ENCODE measurements around the gene GLYATL1B.
"Not testable (repeated sequence)": the region's sequence is repeated elsewhere in the genome, so short reads cannot be mapped to it uniquely, and the experiment has no call there.

GLYATL1B gene

DNA sequence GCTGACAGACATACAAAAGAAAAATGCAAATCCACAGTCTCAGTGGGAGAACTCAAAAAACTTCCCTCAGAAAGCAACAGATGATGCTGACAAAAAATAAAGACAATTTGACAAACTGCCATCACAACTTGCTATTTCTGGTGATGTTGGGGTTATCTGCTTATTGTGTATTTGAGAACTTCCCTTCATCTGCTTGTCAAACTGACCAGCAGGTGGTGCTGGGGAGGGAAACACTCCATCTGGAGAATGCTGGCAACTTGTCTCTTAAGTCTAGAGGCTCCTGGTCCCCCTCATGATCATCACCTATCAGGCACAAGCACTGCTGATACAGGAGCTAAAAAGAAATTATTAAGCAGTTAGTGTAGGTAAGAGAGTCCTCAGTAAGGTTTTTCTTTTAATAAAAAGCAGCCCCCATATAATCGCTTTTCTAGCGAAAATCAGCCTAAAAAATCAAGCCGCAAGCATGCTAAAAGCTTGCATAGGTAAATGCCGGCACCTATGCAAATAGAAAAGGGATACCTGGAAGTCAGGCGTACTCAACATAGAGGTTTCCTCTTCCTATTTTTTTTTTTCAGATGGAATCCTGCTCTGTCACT lies 11.1 kb downstream of the GLYATL1B start:
- DNase-seq = no peak

DNA sequence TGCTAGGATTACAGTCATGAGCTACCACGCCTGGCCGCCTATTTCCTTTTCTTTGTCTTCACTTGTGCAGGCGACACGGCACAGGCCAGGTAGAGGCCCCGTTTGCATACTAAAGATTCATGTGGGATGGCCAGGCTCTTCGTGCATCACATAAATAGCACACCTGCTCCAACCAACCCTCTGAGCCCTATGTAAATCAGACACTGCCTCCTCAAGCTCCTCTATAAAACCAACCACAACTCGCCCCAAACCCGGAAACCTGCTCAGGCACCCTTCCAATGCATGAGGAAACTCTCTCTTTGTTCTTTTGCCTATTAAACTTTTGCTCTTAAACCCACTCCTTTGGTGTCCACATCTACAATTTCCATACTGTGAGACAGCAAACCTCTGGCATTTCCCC lies 11.8 kb downstream of the GLYATL1B start:
- not testable (repeated sequence) for DNase-seq

DNA sequence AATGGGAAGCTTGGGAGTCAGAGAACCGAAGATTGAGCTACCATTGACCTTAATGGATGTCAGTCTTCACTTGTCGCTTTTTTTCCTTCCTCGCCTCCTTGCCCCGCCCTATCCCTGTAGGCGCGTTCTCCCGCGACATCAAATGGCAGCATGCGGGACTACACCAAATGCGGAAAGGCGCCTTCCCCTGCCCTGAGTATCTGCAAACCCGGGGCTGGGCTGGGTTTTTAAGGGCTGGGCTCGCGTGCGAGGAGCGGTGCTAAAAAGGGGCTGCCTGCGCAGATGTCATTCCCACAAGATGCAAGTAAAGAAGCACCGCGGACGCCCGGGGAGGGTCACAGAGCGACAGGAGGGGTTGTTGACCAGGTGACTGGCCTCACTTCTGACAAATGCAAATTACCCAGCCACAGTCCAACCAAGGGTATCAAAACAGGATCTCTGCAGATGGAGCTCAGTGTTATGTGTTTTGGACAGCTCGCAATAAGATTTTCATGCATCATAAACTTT lies 16.2 kb downstream of the GLYATL1B start:
- DNase-seq = peak; percentile 10

DNA sequence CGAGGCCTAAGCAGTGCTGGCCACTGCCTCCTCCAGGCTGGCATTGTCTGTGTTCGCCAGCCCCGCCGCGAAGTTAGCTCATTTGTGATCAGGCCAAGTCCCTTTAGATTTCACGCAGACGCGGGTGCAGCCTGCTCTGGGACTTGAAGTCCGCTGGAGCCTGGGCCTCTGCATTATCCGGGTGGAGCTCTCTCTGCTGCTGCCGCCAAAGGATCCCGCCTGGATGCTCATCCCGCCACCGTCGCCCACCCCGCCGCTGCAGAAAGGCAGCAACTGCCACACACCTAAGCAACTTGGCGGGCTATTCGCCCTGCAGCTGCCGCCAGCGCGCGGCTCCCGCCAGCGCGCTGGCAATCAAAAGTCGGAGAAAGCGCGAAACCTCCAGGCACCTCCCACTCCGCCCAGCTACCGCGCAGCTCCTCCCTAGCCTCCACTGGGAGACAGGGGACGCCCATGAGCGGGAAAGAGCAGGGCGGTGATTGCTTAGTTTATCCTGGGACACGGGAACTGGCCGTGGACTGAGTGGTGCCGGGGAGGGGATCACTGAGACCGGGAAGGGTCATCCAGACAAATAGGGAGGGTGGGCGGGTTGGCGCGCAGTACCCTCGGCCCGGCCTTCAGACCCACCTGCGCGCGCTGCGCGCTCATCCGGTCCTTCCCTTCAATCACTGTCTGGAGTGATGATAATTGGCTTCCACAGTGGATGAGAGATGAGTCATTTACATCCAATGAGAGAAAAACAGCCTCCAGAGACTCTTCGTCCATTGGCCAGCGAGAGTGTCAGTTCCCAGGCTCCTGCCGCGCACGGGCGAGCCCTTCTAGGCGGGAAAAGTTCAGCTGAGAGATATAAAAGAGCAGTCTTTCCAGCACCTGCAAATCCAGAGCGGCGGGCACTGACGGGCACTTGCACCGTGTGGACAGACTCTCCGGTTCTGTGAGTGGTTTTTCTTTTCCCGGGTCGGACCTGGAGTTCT lies 20.5 kb downstream of the GLYATL1B start, which contains the start of gene FAM111B:
FAM111B (plus strand) TSS at position 875 of the 974 bp plus-strand sequence. CDS start 2,389 bp downstream, outside the sequence.
- peak; percentile 44 for DNase-seq

DNA sequence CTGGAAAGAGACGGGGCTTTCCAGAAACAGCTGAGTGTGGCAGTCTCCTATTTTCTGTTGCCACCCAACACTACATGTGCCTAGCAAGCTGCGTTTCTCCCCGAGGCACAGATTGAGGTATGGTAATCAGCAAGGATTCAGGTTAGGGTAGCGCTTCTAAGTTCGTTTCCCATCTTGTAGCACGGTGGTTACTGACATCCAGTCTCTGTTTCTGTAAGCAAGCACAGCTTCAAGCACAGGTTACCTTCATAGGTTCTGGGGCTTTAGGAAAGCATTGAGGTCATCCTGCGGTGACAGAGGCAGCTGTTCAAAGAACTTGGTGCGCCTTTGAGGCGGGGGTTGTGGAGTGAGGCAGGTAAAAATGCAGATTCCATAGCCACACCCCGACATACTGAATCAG lies 21.6 kb downstream of the GLYATL1B start:
- not testable (repeated sequence) for DNase-seq

DNA sequence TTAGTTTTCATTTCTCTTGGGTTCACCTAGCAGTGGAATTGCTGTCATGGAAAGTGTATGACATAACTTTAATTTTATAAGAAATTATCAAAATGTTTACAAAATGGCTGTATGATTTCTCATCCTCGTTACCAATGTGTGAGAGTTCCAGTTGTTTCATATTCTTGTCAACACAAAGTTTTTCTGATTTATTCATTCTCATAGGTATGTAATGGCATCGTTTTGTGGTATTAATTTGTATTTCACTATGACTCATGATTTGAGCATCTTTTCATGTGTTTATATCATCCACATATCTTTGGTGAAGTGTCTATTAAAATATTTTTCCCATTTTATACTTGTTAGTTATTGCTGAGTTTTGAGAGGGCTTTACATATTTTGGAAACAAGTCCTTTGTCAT lies 26.4 kb downstream of the GLYATL1B start:
- no peak for DNase-seq

DNA sequence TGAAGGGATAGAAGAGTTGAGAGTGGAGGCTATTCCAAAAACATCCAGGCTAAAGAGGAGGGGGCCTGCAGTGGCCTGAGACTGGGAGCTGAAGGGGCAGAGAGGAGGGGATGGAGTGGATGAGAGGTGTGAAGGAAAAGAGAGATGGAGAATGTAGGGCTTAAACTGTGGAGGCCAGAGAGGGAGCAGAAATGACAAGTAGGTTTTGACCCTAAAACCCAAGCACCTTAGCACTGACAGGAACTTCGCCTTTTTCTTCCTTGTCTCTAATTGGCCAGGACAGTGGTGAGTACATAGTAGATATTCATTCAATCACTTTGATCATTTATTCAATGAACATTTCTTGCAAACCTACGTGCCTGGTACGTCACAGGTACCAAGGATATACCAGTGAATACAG lies 28.2 kb downstream of the GLYATL1B start:
- no peak for DNase-seq

DNA sequence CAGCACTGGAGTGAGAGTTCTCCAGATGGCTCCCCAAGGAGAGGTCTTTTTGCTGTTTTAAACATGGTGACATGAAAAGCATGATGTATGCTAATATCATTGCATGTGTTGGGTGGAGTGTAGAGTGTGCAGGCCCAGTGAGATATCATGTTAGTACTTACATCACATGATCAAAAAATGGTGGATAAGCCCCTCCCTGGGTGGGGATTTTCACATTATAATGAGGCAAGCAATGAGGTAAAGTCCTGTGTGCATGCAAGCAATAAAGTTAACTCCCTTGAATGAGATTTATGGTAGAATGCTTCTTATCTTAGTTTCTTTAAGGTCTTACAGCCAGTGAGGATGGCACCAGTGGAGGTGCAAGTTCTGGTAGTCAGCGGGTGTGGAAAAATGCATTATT lies 29.4 kb downstream of the GLYATL1B start:
- DNase-seq = no peak

DNA sequence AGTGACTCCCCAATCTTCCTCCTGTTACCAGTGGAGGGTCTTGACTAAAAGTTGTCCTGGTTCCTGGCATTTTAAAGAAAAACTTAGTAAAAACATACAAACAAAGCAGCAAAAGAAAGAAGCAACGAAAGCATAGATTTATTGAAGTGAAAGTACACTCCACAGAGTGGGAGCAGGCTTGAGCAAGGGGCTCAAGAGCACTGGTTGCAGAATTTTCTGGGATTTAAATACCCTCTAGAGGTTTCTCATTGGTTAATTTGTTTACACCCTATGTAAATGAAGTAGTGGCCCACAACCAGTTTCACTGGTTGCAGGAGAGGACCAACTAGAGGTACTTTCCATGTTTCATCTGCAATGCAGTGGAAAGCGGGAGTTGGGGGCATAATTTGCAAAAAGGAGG lies 31.7 kb downstream of the GLYATL1B start:
- DNase-seq = no peak

DNA sequence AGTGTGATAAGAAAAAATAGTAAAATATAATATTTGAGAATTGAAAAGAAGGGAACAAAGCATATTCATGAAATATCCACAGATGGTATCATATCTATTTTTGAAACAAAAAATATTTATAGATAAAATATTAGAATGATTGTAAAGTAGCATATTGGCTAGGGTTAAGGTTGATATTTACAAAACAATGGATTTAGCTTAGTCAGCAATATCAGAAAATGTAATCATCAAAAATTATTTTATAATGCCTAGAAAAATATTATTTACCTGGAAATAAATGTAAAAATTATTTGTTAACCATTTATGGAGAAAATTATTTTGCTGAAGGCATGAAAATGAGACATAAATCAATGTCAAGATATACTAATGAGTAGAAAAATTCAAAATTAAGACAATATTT lies 33.7 kb downstream of the GLYATL1B start:
- no peak for DNase-seq

DNA sequence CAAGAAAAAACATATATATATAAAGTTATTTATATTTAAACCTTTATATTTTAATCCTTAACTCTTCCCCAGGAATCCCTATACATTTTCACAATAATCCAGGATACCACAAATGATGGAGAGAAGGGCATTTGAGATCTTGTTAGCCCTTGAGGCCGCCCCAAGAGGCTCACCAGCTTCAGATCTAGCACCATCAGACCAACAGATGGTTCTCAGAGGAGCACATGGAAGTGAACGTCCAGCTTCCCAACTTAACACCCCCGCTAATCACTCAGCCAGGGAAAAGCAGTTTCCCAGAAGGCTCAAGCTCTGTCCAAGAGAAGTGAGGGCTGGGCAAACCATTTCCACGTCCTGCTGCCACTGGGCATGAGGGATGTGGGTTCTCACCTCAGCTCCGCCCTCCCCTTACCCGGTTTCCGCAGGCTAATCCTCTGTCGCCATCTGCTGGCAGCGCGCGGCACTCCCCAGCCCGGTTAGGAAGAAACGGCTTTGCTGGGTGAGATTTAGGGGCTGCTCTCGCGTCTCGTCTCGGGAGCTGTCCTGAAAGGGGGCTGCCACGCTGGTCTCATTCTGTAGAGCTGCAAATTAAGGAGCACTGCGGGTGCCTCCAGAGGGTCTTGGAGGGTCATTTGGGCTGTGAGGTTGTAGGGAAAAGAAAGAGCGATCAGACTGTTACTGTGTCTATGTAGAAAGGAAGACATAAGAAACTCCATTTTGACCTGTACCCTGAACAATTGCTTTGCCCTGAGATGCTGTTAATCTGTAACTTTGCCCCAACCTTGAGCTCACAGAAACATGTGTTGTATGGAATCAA lies 49.7 kb downstream of the GLYATL1B start:
- DNase-seq = peak; percentile 42

DNA sequence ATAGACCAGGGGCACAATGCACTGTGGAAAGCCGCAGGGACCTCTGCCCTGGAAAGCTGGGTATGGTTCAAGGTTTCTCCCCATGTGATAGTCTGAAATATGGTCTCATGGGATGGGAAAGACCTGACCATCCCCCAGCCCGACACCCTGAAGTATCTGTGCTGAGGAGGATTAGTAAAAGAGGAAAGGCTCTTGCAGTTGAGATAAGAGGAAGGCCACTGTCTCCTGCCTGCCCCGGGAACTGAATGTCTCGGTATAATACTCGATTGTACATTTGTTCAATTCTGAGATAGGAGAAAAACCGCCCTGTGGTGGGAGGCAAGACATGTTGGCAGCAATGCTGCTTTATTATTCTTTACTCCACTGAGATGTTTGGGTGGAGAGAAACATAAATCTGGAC lies 50.4 kb downstream of the GLYATL1B start:
- not testable (repeated sequence) for DNase-seq

DNA sequence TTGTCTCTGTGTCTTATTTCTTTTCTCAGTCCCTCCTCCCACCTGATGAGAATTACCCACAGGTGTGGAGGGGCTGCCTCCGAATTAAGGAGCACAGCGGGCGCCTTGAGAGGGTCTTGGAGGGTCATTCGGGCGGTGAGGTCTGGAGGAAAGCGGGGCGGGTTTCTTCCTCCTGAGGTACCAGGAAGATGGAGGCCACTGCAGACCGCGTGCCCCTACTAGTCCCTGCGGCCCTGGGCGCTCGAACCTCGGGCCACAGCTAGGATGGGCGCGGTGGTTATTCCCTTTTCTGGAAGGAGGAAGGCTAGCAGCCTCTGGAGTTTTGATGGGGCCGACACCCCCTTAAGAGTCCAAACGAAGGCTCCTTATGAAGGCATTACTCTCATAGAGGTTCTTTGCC lies 51.1 kb downstream of the GLYATL1B start:
- no peak for DNase-seq

DNA sequence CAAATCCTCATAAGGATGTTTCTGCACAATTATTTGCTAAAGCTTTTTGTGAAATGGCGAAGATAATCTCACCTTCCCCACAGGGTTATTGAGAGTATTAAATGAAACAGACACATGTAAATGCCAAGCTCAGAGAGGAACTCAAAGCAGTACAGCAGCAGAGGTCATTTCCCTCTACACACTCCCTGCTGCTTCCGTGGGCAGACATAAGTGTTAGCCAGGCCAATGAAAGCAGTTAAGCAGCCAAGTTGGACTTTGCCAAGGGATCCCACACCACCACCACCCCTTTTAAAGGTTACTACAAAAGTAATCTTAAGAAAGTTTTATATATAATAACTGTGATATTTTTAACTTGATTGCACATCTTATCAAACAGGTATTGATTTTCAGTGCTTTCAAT lies 52.5 kb downstream of the GLYATL1B start:
- no peak for DNase-seq

DNA sequence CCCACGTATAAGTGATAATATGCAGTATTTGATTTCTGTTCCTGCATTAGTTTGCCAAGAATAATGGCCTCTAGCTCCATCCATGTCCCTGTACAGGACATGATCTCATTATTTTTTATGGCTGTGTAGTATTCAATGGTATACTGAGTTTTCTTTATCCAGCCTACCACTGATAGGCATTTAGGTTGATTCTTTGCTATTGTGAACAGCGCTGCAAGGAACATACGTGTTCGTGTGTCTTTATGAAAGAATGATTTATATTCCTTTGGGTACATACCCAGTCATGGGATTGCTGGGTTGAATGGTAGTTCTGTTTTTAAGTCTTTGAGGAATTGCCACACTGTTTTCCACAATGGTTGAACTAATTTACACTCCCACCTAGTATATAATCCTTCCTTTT lies 55.1 kb downstream of the GLYATL1B start:
- no peak for DNase-seq

DNA sequence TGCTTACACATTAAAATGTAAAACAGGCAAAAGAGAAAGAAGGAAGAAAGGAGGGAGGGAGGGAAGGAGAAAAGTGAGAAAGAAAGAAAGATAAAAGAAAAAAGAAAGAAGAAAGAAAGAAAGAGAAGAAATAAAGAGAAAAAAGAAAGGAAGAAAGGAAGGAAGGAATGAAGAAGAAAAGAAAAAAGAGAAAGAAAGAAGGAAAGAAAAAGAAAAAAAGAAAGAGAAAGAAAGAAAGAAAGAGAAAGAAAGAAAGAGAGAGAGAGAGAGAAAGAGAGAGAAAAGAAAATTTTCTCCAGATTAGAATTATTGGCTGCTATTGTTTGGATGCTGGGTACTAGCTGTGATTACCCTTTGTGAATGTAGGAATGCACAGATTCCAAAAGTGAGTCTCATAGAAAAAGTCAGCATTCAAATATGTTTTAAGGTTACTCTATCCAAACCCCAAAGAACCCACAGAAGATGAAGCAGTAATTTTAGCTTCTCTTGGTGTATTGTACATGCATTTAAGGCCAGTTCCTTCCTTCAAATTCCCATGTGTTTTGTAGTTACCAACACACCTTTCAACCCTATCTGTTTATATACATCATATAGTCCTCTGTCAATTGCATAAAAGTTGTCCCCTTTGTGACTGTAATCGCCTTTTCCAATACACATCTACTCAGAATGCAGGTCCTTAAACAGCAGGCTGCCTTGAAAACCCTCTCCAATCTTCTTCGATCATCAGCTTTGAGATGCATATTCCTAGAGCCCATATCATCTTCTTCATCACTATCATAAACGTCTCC lies 55.8 kb downstream of the GLYATL1B start:
- peak; percentile 13 for DNase-seq

DNA sequence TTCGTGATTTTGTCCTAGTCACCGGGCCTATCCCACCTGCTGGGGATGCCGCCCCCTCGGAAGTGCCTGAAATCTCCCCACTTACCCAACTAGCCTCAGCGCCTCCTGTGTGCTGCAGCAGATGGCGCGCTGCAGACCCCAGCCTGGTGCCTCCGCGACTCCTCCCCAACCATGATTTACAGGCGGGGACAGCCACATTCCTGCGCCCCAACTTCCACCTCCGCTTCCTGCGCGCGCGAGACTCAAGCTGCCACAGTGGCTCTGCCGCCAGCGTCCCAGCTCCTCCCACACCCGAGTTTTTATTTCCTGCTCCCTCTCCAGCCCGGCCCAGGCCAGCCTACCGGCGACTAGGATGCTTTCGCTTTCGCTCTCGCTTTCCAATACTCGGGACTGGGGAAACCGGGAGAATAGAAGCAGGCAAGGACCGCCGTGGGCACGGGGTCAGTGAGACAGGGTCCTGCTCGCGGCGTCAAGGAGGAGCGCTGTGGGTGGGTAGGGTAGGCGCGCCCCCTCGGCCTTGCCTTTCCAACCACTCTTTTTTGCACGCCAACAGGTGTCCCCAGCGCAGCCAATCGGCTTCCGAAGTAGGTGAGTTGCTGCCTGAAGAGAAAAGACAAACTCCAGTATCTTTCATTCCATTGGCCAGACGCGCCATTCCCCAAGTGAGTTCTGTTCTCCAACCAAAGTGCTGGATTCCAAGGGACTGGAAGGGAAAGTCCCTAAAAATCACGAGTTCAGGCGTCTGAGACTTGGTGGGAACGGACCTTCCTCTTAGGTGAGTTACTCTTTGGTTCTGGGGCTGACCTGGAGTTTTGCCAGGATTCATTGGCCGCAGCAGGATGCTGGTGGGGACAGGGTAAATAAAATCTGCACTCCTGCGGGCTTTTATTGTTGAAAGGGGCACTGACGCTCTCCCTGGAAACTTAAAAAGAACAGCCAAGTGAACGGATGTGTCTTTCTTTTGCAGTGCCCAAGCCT lies 56.7 kb downstream of the GLYATL1B start, which contains the start of gene FAM111A:
FAM111A (plus strand) TSS at position 327 of the 978 bp plus-strand sequence. CDS start 6,017 bp downstream, outside the sequence.
- DNase-seq = peak; percentile 78

DNA sequence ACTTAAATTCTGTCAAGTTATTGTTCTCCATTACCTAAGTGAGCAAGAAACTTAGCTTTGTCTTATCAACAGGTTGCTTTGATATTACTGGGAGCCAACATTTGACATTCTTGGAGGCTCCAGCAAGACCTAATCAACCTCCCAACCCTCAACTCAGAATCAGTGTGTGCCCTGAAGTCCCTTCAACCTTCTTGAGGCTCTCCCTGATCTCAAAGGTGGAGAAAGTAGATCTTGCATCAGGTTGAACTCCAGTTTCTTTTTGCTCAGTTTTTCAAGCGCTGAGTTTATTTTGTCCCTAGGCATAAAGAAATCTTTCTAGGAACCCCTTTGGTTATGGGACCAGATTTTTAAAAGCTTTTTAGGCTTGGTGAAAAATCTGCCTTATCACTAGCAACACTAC lies 58.0 kb downstream of the GLYATL1B start:
- no peak for DNase-seq
